ENCODE measurements around the gene BAIAP2L1.

- TF ChIP-seq CTCF (IDR thresholded peaks at IDR 0.05): no peak
- no peak for TF ChIP-seq POLR2A (IDR thresholded peaks at IDR 0.05)
These were observed 45.7 kb downstream of the BAIAP2L1 start for GRCh38 chr7:98355250-98355538.
